ENCODE measurements around the gene CDK2.

The CDK2 gene

DNA sequence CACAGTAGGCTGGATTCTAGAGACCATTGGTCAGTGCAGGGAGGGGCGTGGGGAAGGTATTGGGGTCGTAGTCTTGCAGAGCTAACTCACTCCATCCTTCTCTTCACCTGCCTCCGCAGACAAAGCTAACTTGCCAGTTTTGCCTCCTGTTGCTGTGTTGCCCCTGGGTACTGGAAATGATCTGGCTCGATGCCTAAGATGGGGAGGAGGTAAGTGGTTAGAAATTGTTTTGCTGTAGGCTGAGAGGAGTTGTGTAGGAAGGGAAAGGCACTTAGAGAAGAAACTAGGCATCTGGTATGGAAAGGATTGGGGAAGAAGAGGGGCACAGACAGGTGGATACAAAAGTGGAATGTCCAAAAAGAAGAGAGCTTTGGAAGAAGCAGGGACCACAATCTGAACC, 24.6 kb upstream of the CDK2 start:
- TF ChIP-seq TAF1 (IDR thresholded peaks at IDR 0.05; ENCODE audit: borderline replicate concordance, insufficient read depth, low read length) (no peak), SIN3A (IDR thresholded peaks at IDR 0.05; ENCODE audit: borderline replicate concordance, insufficient read depth, low read length) (no peak), REST (IDR thresholded peaks at IDR 0.05; ENCODE audit: insufficient read depth in 1 of 2, low read depth in 2 of 2, low read length in 2 of 2) (no peak), FOXP2 (optimal IDR thresholded peaks at IDR 0.05; ENCODE audit: borderline replicate concordance, extremely low read depth, extremely low read length, insufficient read depth) (no peak), POLR2AphosphoS5 (IDR thresholded peaks at IDR 0.05; ENCODE audit: low read depth, low read length) (no peak)

GRCh38 chr12:55942577-55943136, 24.0 kb upstream of the CDK2 start:
- TF ChIP-seq FOXP2 (optimal IDR thresholded peaks at IDR 0.05; ENCODE audit: borderline replicate concordance, extremely low read depth, extremely low read length, insufficient read depth) (no peak), POLR2AphosphoS5 (IDR thresholded peaks at IDR 0.05; ENCODE audit: low read depth, low read length) (no peak), TAF1 (IDR thresholded peaks at IDR 0.05; ENCODE audit: borderline replicate concordance, insufficient read depth, low read length) (no peak), SIN3A (IDR thresholded peaks at IDR 0.05; ENCODE audit: borderline replicate concordance, insufficient read depth, low read length) (no peak), REST (IDR thresholded peaks at IDR 0.05; ENCODE audit: insufficient read depth in 1 of 2, low read depth in 2 of 2, low read length in 2 of 2) (no peak)

- TF ChIP-seq FOXP2 (optimal IDR thresholded peaks at IDR 0.05; ENCODE audit: borderline replicate concordance, extremely low read depth, extremely low read length, insufficient read depth): no peak
- no peak for TF ChIP-seq TAF1 (IDR thresholded peaks at IDR 0.05; ENCODE audit: borderline replicate concordance, insufficient read depth, low read length)
These were observed 20.1 kb upstream of the CDK2 start for GRCh38 chr12:55946553-55946952.

GRCh38 chr12:55955344-55955743, 11.3 kb upstream of the CDK2 start:
- TF ChIP-seq FOXP2 (optimal IDR thresholded peaks at IDR 0.05; ENCODE audit: borderline replicate concordance, extremely low read depth, extremely low read length, insufficient read depth) (no peak), SIN3A (IDR thresholded peaks at IDR 0.05; ENCODE audit: borderline replicate concordance, insufficient read depth, low read length) (no peak), REST (IDR thresholded peaks at IDR 0.05; ENCODE audit: insufficient read depth in 1 of 2, low read depth in 2 of 2, low read length in 2 of 2) (no peak), TAF1 (IDR thresholded peaks at IDR 0.05; ENCODE audit: borderline replicate concordance, insufficient read depth, low read length) (no peak), POLR2AphosphoS5 (IDR thresholded peaks at IDR 0.05; ENCODE audit: low read depth, low read length) (no peak)

- TF ChIP-seq POLR2AphosphoS5 (IDR thresholded peaks at IDR 0.05; ENCODE audit: low read depth, low read length): no peak
These were observed 10.7 kb upstream of the CDK2 start for GRCh38 chr12:55955800-55956508.

DNA sequence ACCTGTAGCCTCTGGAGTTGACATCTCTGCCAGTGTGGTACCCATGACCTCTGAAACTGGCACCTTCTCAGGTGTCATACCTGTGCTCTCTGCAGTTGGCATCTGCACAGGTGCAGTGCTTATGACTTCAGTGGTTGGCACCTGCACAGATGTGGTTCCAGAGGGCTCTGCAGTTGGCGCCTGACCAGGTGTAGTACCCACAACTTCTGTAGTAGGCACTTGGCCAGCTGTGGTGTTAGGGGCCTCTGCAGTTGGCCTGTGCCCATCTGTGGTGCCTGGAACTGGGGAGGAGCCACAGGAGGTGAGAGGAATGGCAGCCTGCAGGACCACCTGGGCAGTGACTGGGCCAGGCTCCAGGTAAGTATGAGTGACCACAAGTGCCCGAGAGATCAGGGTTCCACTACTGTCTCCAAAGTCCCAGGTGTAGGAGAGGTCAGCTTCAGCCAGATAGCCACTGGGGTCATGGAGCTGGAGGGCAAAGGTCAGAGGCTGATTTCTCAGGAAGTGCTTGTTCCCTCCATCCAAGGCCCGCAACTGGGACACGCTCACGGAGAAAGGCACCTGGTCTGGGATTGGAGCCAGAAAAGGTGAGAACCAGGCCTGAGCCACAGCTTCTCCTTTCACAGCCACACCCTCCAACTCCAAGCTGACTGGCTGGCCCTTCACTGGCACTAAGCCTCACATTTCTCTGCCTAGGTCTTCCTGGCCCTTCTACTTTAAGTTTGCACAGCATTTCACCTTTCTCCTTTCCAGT, 9.3 kb upstream of the CDK2 start:
- TF ChIP-seq REST (IDR thresholded peaks at IDR 0.05; ENCODE audit: insufficient read depth in 1 of 2, low read depth in 2 of 2, low read length in 2 of 2) (no peak), POLR2AphosphoS5 (IDR thresholded peaks at IDR 0.05; ENCODE audit: low read depth, low read length) (no peak)

All from PFSK-1 (cell line).